HCEC 1CT (cell line): ENCODE measurements around the gene WDR6.

Experiments used
- DNase-seq: peaks from one replicate; pipeline ENCODE4 v3.0.0-alpha.2; 2017

WDR6 gene

GRCh38 chr3:49030321-49030720 is 23.1 kb downstream of the WDR6 start:
- DNase-seq: no peak

- DNase-seq: no peak
Measured at GRCh38 chr3:49032646-49033304, 25.6 kb downstream of the WDR6 start.

- DNase-seq: no peak
Measured at GRCh38 chr3:49034650-49035049, 27.5 kb downstream of the WDR6 start.

- no peak for DNase-seq
Measured at GRCh38 chr3:49035281-49035680, 28.1 kb downstream of the WDR6 start.

GRCh38 chr3:49053543-49053942 is 46.4 kb downstream of the WDR6 start:
- DNase-seq: no peak

- DNase-seq: peak; percentile 9
Measured at GRCh38 chr3:49054344-49054862, 47.2 kb downstream of the WDR6 start.

GRCh38 chr3:49057268-49057667 is 50.1 kb downstream of the WDR6 start:
- no peak for DNase-seq

- no peak for DNase-seq
Measured at GRCh38 chr3:49058011-49058410, 50.8 kb downstream of the WDR6 start.
